Heart left ventricle (tissue), 16 donors: ENCODE measurements around the gene ATOH1. TPM values are rescaled to one million over a fixed set of nuclear protein-coding genes. Genes with fewer than 3 reads are reported as not detected.

Experiments
- ATAC-seq, 4 donors: fragments of 200-7000 bp; cut with Tn5 transposase; one replicate each; pipeline ENCODE4 v1.9.1; 2020 to 2022; ENCODE audit warnings: moderate library complexity in 4 of 4, mild to moderate bottlenecking in 3 of 4, moderate number of reproducible peaks in 1 of 4
- DNase-seq, 5 donors: peaks; one replicate each; pipeline ENCODE4 v3.0.0-alpha.2; 2020
- H3K27ac ChIP-seq, 12 donors: fragments of 200-600 bp; sonication (generic) in 4 of 12; one replicate each; pipeline versions ENCODE4 v1.5.0 to v1.8.0; 2016 to 2022; ENCODE audit warnings: mild to moderate bottlenecking in 2 of 12
- H3K27me3 ChIP-seq, 9 donors: fragments of 200-600 bp; sonication (generic) in 2 of 9; one replicate each; pipeline versions ENCODE4 v1.5.1 to v1.8.0; 2016 to 2022; ENCODE audit warnings: mild to moderate bottlenecking in 3 of 9
- H3K36me3 ChIP-seq, 9 donors: fragments of 200-600 bp; sonication (generic) in 2 of 9; one replicate each; pipeline versions ENCODE4 v1.5.0 to v1.8.0; 2018 to 2022; ENCODE audit warnings: mild to moderate bottlenecking in 2 of 9
- H3K4me1 ChIP-seq, 12 donors: fragments of 200-600 bp; sonication (generic) in 4 of 12; one replicate each; pipeline versions ENCODE4 v1.5.0 to v1.8.0; 2016 to 2022; ENCODE audit warnings: mild to moderate bottlenecking in 3 of 12
- H3K4me3 ChIP-seq, 12 donors: fragments of 200-600 bp; sonication (generic) in 4 of 12; one replicate each; pipeline versions ENCODE4 v1.5.0 to v1.8.0; 2017 to 2022; ENCODE audit warnings: mild to moderate bottlenecking in 9 of 12, moderate library complexity in 4 of 12
- H3K9me3 ChIP-seq, 12 donors: fragments of 200-600 bp; sonication (generic) in 4 of 12; one replicate each; pipeline versions ENCODE4 v1.5.0 to v1.8.0; 2016 to 2022; ENCODE audit warnings: mild to moderate bottlenecking in 1 of 12
- POLR2A ChIP-seq, 2 donors: fragments of 450-650 bp; IDR thresholded peaks; one replicate each; pipeline ENCODE4 v1.6.1; 2017; ENCODE audit warnings: antibody characterized with exemption in 2 of 2, mild to moderate bottlenecking in 2 of 2, moderate library complexity in 2 of 2
- WGBS, 4 donors: extraction: QIAGEN DNeasy Blood & Tissue Kit in 2 of 4; methylation state at CpG; one replicate each; pipeline versions ENCODE4 v1.1.5 to v1.1.7; 2013 to 2018; 5-methylcytosine and 5-hydroxymethylcytosine counted together
- intact Hi-C, 10 donors: fragments of 100-400 bp; cut with DNase I; formaldehyde crosslinking; loops; one replicate each; pipeline versions ENCODE4 v1.11.1 to v1.14.2; 2022
- polyA plus RNA-seq, 2 donors: library from polyadenylated mRNA; stranded (reverse); fragments of 200-250 nt; gene quantifications; one replicate each; pipeline ENCODE4 v1.2.3, GENCODE V29; 2013
- total RNA-seq, 9 donors: library from RNA; depleted of rRNA in 2 of 9; stranded (reverse); fragments of >200 nt in 2 of 9; fragmentation: NEBNext Ultra II Directional in 3 of 9; extraction: Animal tissue kit (Norgen Biotek cat#: 25700) in 3 of 9; gene quantifications; one replicate each; pipeline versions ENCODE4 v1.1.0 to v1.2.4, GENCODE V29; 2016 to 2023
- TF ChIP-seq, protein P1 (sequence below), 12 donors: fragments of 200-600 bp; sonication (generic) in 4 of 12; IDR thresholded peaks; one replicate each; pipeline versions ENCODE4 v1.5.0 to v1.8.0; 2018 to 2022; ENCODE audit warnings: antibody characterized with exemption in 12 of 12, mild to moderate bottlenecking in 5 of 12
- donor health status: ischemic (EF 13 %, LVEDD 7.1; RV severe dilation, severe dysfunction).
- donor health status: healthy with polysubstance abuse.
- donor health status: DM: no; HTN: yes; CAD: no.
- donor health status: DM: no; HTN: no; CAD: no.
- donor health status: ischemic (EF 25% LVEDD 6.9; RV normal size, moderate dysfunction).
- donor health status: ischemic (EF 25% LVEDD 5.7; RV mildly dilated, moderate dysfunction).
- donor health status: healthy.
- donor health status: DM: yes; HTN: yes; CAD: no.
- donor health status: ischemic (EF 35%, LVEDD 5.7; RV mildly dilated, moderate dysfunction).
- donor health status: nonischemic (EF 11% LVEDD 7.7; RV severe dilation, severe dysfunction).
- donor health status: DM: yes; HTN: yes; CAD: no.
- donor health status: PGD.
- donor health status: ischemic (EF 29% LVEDD 5.4; RV normal size, mild dysfunction).
- donor health status: nonischemic (EF 23%, LVEDD 6.1; RV moderate dilation, normal function).

Gene ATOH1
- total and polyA plus RNA-seq, 11 donors: not detected

DNA sequence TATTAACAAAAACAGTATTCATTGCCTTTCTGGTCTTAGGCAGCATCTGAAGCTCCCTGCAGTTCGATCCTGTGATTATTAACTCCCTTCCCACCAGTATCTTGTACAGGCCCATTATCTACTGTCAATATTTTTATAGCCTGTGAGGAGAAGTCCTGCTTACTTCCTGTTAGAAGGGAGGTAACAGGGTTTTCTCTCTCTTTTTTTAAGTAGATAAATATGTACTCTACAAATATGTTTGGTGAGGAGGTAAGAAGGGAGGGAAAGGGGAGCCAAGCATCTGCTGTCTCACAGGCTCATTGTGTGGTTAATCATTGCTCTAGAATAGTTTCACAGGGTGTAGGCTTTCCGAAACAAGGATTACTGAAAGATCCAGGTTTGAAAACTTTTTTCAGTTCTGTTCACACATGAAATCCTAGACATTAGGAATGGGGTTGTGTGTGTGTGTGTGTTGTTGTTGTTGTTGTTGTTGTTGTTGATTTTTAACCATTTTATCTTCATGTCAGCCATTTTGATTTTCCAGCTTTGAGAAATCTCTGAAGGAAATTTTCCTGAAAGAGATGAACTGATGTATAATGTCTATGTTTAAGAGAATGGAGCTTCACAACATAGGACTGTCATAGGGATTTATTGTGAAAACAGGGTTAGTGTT lies 14.2 kb downstream of the ATOH1 start:
- no peaks in the 10 kb centered on the region for H3K9me3 ChIP-seq
- intact Hi-C loops: no loop called here
- no peaks in the 10 kb centered on the region for H3K4me1 ChIP-seq
- H3K27ac ChIP-seq: no peak overlapping the region
- TF ChIP-seq POLR2A (IDR thresholded peaks at IDR 0.05): no peak
- TF ChIP-seq, protein P1, sequence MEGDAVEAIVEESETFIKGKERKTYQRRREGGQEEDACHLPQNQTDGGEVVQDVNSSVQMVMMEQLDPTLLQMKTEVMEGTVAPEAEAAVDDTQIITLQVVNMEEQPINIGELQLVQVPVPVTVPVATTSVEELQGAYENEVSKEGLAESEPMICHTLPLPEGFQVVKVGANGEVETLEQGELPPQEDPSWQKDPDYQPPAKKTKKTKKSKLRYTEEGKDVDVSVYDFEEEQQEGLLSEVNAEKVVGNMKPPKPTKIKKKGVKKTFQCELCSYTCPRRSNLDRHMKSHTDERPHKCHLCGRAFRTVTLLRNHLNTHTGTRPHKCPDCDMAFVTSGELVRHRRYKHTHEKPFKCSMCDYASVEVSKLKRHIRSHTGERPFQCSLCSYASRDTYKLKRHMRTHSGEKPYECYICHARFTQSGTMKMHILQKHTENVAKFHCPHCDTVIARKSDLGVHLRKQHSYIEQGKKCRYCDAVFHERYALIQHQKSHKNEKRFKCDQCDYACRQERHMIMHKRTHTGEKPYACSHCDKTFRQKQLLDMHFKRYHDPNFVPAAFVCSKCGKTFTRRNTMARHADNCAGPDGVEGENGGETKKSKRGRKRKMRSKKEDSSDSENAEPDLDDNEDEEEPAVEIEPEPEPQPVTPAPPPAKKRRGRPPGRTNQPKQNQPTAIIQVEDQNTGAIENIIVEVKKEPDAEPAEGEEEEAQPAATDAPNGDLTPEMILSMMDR (IDR thresholded peaks at IDR 0.05): no peak
- peaks cover 0 to 8% (median 0%) of the 10 kb centered on the region in 9 donors for H3K27me3 ChIP-seq
- ATAC-seq (no peak), DNase-seq (no peak)
- no peak overlapping the region for H3K4me3 ChIP-seq
- no peaks in the 10 kb centered on the region for H3K36me3 ChIP-seq
- WGBS, 4 donors: 53 to 65% (median 59%) methylated on average over 2 of the region's 2 CpGs

DNA sequence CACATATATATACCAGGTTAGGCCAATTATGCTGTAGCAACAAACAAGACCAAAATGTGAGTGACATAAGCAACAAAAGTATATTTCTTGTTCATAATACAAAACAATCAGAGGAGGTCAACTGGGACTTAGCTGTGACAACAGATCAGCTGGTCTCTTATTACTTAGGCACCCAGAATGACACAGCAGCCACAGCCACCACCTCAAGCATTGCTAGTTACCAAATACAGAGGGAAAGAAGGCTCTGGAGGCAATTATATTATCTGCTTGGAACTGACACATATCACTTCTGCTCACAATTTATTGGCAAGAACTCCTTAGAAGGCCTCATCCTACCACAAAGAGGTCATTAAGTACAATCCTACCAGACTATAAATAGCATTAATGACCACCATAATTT lies 15.2 kb downstream of the ATOH1 start:
- Histone ChIP-seq H3K9me3 (no peaks in the 10 kb centered on the region), H3K36me3 (no peaks in the 10 kb centered on the region), H3K27ac (no peak overlapping the region), H3K4me1 (no peaks in the 10 kb centered on the region), H3K27me3 (peaks cover 0 to 8% (median 0%) of the 10 kb centered on the region in 9 donors), H3K4me3 (no peak overlapping the region)
- DNase-seq (no peak), ATAC-seq (no peak)
- TF ChIP-seq, protein P1 (IDR thresholded peaks at IDR 0.05): no peak
- no peak for TF ChIP-seq POLR2A (IDR thresholded peaks at IDR 0.05)
- intact Hi-C loops: no loop called here

DNA sequence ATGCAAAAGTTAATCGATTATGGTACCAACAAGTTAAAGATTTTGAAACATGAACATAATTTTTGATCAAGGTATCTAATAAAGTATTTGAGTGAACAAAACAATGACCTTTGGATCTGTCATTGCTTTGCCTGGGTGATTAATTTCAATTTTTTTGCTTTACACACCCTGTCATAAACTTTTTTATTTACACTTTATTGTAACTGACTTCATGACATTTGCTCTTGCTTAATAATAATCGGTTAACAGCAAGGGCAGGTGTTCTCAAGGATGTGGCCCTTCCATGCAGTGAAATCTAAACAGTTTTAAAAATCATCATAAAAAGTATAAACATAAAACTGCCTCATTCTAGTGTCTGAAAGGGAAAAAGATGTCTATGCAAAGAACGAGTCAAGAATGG lies 24.1 kb downstream of the ATOH1 start:
- no peaks in the 10 kb centered on the region for H3K4me1 ChIP-seq
- DNase-seq (no peak), ATAC-seq (no peak)
- 85 to 92% (median 88%) methylated on average over 3 of the region's 3 CpGs for WGBS, 4 donors
- H3K36me3 ChIP-seq: no peaks in the 10 kb centered on the region
- H3K27me3 ChIP-seq: no peaks in the 10 kb centered on the region
- no peaks in the 10 kb centered on the region for H3K9me3 ChIP-seq
- no peak overlapping the region for H3K27ac ChIP-seq
- intact Hi-C loops: no loop called here
- no peak overlapping the region for H3K4me3 ChIP-seq
- no peak for TF ChIP-seq POLR2A (IDR thresholded peaks at IDR 0.05)
- TF ChIP-seq, protein P1 (IDR thresholded peaks at IDR 0.05): no peak

DNA sequence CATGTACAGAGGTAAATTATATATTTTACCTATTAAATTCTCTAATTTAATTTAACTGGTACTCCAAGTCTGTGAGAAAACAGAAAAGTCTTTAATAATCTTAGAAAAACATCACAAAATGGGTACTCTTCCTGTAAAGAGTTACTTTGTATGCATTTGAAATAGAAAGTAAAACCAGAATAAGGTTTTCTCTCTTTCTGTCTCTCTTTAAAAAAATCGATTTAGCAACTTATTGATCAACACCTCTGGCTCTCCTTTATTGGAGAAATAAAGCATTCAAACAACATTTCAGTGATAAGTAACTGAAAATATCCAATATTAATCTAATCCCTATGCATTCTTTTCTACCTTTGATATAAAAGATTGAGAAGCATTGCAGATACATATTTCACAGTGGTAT lies 27.4 kb downstream of the ATOH1 start:
- DNase-seq (no peak), ATAC-seq (no peak)
- intact Hi-C loops: no loop called here
- no peaks in the 10 kb centered on the region for H3K27me3 ChIP-seq
- 27 to 42% (median 28%) methylated on average over 1 of the region's 1 CpG for WGBS, 4 donors
- H3K4me1 ChIP-seq: no peaks in the 10 kb centered on the region
- TF ChIP-seq, protein P1 (IDR thresholded peaks at IDR 0.05): no peak
- TF ChIP-seq POLR2A (IDR thresholded peaks at IDR 0.05): no peak
- no peak overlapping the region for H3K27ac ChIP-seq
- no peak overlapping the region for H3K4me3 ChIP-seq
- H3K9me3 ChIP-seq: no peaks in the 10 kb centered on the region
- H3K36me3 ChIP-seq: no peaks in the 10 kb centered on the region
